ENCODE data around the gene LRRC31.

Gene LRRC31

DNA sequence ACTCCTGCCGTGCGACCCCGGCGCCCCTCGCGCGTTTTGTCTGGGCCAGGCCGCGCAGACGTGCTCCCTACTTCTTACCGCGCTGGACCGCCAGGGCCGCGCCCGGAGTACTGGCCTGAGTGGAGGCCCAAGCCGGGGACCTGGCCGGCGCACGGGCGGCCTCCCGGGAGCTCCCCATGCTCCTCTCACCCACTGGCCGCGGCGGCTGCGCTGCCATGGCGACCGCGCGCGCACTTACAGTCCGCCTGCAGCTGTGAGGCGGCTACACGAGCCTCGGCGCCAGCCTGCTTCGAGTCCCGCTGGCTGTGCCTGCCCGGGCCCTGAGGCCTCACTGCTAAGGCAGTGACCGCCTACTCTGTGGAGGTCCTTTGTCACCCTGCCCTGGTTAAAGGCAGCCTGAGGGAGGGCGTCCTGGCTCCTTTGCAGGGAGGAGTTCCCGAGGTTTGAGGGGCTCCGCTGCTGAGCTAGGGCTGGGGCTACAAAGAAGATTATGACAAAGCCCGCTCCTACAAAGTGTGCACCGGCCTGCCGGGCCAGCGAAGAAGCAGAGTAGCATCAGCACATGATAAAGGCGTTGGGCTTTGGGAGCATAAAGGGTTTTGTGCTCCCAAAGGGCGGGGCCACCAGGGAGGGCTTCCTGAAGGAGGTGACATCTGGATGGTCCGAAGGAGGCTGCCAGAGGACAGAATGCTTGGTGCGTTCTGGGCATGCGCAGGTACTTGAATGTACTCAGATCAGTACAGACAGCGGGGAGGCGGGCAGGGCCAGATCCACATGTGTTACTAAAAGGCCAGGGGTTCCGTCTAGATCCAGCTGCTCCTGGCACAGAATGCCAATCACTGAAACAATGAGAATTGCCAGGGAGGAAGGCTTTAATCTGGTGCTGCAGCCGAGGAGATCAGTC, 57.2 kb downstream of the LRRC31 start, which contains the start of the genes LRRC34 and LRRIQ4:
TSS of gene LRRC34 (minus strand) at position 573 of the 904 bp plus-strand sequence. CDS start at position 217, 356 bp downstream.
TSS of gene LRRIQ4 (plus strand) at position 539 of the 904 bp plus-strand sequence. CDS start 9,052 bp downstream, outside the sequence.
- peak; percentile 93 for DNase-seq

DNA sequence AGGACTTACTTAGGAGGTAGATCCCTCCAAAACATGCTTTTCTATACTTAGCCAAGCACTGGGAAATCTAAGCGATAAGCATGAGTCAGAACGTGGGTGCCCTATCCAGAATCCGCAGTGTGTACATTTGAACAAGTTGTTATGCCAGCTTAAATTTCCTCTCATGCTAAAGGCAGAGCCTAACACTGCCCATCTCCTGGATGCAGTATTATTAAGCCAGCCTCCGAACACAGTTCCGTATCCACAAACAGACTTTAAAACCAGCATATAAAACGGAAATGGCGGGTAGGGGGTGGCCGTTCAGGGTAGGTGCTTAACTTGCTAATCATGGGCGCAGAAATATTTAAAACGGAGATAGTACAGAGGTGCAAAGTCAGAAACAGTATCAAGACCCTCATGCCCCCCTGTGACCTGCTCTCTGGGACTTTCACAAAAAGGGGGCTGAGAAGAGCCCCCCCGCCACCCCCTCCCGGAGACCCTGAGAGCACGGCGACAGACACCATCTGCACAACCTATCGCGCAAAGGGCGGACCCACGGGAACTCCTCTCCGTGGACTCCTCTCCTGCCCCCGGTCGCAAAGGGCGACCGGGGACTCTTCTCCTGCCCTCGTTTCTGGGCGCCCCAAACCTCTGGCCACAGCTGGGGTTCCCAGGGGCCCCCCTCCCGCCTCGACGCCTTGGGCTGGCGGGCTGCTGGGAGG, 58.0 kb downstream of the LRRC31 start:
- DNase-seq: peak; percentile 83

DNA sequence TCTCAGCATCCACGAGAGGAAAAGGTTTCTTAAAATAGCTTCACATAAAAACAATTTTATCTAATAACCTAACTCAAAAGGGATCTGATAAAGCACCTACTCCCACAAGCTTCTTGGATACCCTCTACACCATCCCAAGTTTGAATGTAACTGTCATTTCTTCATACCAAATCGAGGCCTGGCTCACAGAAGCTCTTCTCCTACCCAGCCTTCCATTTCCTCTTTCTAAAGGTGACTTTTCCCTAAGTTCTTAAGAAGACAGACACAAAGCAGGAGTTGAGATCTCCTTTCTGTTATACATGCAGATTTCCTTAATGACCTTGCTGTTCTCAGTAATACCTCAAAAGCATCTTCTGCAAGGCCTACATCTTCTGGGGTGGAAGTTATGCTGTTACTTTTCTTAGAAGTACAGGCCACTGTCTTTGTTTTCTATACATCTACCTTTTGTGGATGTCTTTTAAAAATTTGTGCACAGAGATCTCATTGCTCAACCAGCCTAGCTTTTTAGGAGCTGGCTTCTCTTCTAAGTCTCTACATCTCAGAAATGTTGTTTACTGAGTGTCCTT, 60.4 kb downstream of the LRRC31 start:
- DNase-seq: no peak

DNA sequence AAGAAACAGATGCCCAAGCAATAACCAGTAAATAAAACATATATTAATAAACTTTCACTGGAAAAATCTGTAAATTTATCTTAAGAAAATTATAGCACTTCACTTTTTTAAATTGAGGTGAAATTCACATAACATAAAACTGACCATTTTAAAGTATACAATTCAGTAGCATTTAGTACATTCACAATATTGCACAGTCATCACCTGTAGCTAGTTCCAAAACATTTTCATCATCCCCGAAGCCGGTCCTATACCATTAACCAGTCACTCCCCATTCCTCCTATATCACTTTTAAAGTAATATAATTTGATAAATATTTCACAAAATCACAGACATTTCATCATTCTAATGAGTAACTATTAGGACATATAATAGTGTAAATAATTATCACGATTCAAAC, 65.1 kb downstream of the LRRC31 start:
- no peak for DNase-seq

DNA sequence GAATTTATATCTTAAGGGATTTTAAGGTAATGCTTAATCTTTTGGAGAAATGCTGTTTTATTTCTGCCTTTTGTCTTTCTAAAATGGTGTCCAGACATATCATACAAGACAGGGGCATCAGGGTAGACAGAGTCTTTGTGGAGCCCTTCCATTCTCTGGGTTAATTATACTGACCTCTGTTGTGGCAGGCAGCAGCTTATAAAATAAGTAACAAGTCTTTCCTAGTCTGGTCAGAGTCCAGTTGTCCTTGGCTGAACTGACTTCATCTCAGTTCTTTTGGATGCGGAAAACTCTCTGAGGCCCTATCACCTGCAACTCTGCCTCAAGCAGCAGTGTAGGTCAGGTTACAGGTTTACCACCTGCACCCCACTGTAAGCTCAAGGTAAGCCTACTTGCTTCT, 77.4 kb downstream of the LRRC31 start:
- DNase-seq: no peak

DNA sequence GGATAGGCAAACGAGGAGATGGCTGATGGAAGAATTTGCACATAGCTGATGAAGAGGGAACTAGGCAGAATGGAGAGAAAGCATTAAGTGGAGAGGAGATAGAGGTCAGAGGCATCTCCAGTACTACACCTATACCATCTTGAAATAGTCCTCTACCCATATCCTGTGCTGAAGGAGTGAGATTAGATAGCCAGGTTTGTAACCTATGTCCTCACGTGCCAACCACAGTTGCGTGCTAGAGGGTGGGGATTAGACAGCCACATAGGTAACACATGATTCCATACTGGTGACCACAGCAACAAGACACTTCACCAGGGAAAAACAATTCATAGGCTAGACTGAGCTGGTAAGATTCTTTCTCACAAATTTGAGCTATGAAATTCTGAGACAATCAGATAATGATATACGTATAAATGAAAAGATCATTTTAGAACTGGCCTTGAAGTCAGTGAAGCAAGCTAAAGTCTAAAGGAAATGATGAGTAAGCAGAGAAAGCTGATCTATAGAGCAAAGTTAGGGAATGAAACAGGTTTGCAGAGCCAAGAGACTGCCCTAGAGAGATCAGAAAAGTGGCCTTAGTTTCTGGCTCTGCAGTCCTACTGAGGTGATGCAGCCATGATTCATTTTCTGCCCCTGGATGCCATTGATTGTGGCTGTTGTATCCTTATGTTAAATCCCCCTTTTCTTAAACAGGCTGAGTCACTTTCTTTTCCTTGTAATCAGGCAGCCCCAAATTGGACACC, 78.9 kb downstream of the LRRC31 start:
- DNase-seq: no peak

DNA sequence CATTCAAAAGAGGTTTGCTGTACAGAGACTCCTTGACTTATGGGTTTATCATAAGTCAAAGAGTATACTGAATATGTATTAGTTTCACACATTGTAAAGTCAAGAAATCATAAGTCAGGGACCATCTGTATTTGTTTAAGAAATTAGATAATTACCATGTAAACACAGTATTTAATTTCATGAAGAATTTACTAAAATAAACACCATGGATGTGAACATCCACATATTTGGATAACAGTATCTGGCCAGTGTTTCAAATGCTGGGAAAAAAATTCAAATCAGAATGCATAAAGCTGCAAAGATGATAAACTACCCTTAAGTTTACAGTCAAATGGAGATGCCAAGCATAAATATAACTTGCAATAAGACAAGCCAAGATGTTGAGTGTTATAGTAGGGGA, 79.5 kb downstream of the LRRC31 start:
- no peak for DNase-seq
